ENCODE measurements around the gene RAB11FIP4.
A peak's percentile ranks its signal among the peaks of the same experiment; 100 is the strongest.

GRCh38 chr17:31427684-31428083 lies 36.2 kb downstream of the RAB11FIP4 start:
- TF ChIP-seq CTCF (IDR thresholded peaks at IDR 0.05; ENCODE audit: borderline replicate concordance, extremely low read depth, low read length, poor library complexity, severe bottlenecking) (peak; percentile 20), EZH2 (IDR thresholded peaks at IDR 0.05; ENCODE audit: borderline replicate concordance, low read depth, low read length, severe bottlenecking) (no peak)
